DND-41 (cell line): ENCODE measurements around the gene MTF1.

Experiments used
- CTCF ChIP-seq: IDR thresholded peaks from 2 replicates; pipeline ENCODE4 v1.5.1; 2012; ENCODE audit warnings: borderline replicate concordance, low read length, moderate library complexity, mild to moderate bottlenecking; ENCODE audit not compliant: poor library complexity, severe bottlenecking; ENCODE audit errors: extremely low read depth
- EZH2 ChIP-seq: IDR thresholded peaks from 3 replicates; pipeline ENCODE4 v1.6.1; 2012; ENCODE audit warnings: borderline replicate concordance, low read depth, mild to moderate bottlenecking, moderate library complexity, low read length, inconsistent platforms; ENCODE audit not compliant: severe bottlenecking

GRCh38 chr1:37892151-37893047 lies 33.0 kb upstream of the MTF1 start:
- no peak for TF ChIP-seq CTCF
- TF ChIP-seq EZH2 = no peak
